Measurements from ENCODE around the gene TRMO.

Gene TRMO

GRCh38 chr9:97911970-97912369 is 10.3 kb downstream of the TRMO start:
- peaks cover 36% of the 10 kb centered on the region for H3K36me3 Mint-ChIP-seq (ENCODE audit: low read depth)
- H3K27ac Mint-ChIP-seq, result no peak overlapping the region
- no peaks in the 10 kb centered on the region for H3K27me3 Mint-ChIP-seq (ENCODE audit: low read depth)
- no peaks in the 10 kb centered on the region for H3K9me3 Mint-ChIP-seq
- TF ChIP-seq CTCF (IDR thresholded peaks at IDR 0.05; ENCODE audit: unreplicated experiment in 3 of 3), result no peak
- H3K4me1 Mint-ChIP-seq, result peaks cover 13% of the 10 kb centered on the region
- H3K4me3 Mint-ChIP-seq, result no peak overlapping the region

GRCh38 chr9:97911528-97911927 is 10.8 kb downstream of the TRMO start:
- Mint-ChIP-seq H3K4me1 (peaks cover 13% of the 10 kb centered on the region), H3K9me3 (no peaks in the 10 kb centered on the region), H3K4me3 (no peak overlapping the region), H3K27ac (no peak overlapping the region), H3K36me3 (ENCODE audit: low read depth) (peaks cover 34% of the 10 kb centered on the region), H3K27me3 (ENCODE audit: low read depth) (no peaks in the 10 kb centered on the region)
- no peak for TF ChIP-seq CTCF (IDR thresholded peaks at IDR 0.05; ENCODE audit: unreplicated experiment in 3 of 3)

- Mint-ChIP-seq H3K27me3 (ENCODE audit: low read depth) (no peaks in the 10 kb centered on the region), H3K4me1 (peaks cover 13% of the 10 kb centered on the region), H3K4me3 (no peak overlapping the region), H3K36me3 (ENCODE audit: low read depth) (peaks cover 39% of the 10 kb centered on the region), H3K27ac (no peak overlapping the region), H3K9me3 (no peaks in the 10 kb centered on the region)
- TF ChIP-seq CTCF (IDR thresholded peaks at IDR 0.05; ENCODE audit: unreplicated experiment in 3 of 3), result no peak
Measured at GRCh38 chr9:97910357-97910756, 11.9 kb downstream of the TRMO start.

GRCh38 chr9:97908705-97909104 is 13.6 kb downstream of the TRMO start:
- Mint-ChIP-seq H3K4me1 (peaks cover 13% of the 10 kb centered on the region), H3K27ac (no peak overlapping the region), H3K36me3 (ENCODE audit: low read depth) (peaks cover 50% of the 10 kb centered on the region), H3K27me3 (ENCODE audit: low read depth) (no peaks in the 10 kb centered on the region), H3K4me3 (no peak overlapping the region), H3K9me3 (no peaks in the 10 kb centered on the region)
- TF ChIP-seq CTCF (IDR thresholded peaks at IDR 0.05; ENCODE audit: unreplicated experiment in 3 of 3), result no peak

GRCh38 chr9:97907632-97908031 is 14.7 kb downstream of the TRMO start:
- H3K27ac Mint-ChIP-seq, result no peak overlapping the region
- peaks cover 13% of the 10 kb centered on the region for H3K4me1 Mint-ChIP-seq
- no peaks in the 10 kb centered on the region for H3K9me3 Mint-ChIP-seq
- no peaks in the 10 kb centered on the region for H3K27me3 Mint-ChIP-seq (ENCODE audit: low read depth)
- TF ChIP-seq CTCF (IDR thresholded peaks at IDR 0.05; ENCODE audit: unreplicated experiment in 3 of 3), result no peak
- H3K36me3 Mint-ChIP-seq (ENCODE audit: low read depth), result peaks cover 43% of the 10 kb centered on the region
- H3K4me3 Mint-ChIP-seq, result no peak overlapping the region

- Mint-ChIP-seq H3K4me3 (no peak overlapping the region), H3K27ac (no peak overlapping the region), H3K9me3 (no peaks in the 10 kb centered on the region), H3K4me1 (peaks cover 13% of the 10 kb centered on the region), H3K27me3 (ENCODE audit: low read depth) (no peaks in the 10 kb centered on the region), H3K36me3 (ENCODE audit: low read depth) (peaks cover 43% of the 10 kb centered on the region)
- TF ChIP-seq CTCF (IDR thresholded peaks at IDR 0.05; ENCODE audit: unreplicated experiment in 3 of 3), result no peak
Measured at GRCh38 chr9:97907046-97907445, 15.3 kb downstream of the TRMO start.
